Activated T-helper 9 cell treated with anti-CD3 and anti-CD28 coated beads, Interleukin-2, amount 50 U/mL, for 16 hours (primary cell): Measurements from ENCODE around the gene RAB11FIP4.
A peak's percentile ranks its signal among the peaks of the same experiment; 100 is the strongest.

ENCODE experiments used
- DNase-seq: peaks from one replicate; pipeline ENCODE4 v3.0.0-alpha.2; 2020; ENCODE audit warnings: low read depth

Gene RAB11FIP4

DNA sequence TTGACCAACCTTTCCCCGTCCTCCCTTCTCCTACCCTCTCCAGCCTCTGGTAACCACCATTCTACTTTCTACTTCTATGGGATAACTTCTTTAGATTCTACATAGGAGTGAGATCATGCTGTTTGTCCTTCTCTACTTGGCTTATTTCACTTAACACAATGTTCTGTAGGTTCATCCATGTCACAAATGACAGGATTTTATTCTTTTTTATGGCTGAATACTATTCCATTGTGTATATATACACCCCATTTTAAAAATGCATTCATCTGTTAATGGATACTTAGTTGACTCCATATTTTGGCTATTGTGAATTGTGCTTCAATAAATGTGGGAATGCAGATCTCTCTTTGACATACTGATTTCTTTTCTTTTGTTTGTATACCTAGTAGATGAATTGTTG is 115.0 kb downstream of the RAB11FIP4 start:
- DNase-seq: no peak

DNA sequence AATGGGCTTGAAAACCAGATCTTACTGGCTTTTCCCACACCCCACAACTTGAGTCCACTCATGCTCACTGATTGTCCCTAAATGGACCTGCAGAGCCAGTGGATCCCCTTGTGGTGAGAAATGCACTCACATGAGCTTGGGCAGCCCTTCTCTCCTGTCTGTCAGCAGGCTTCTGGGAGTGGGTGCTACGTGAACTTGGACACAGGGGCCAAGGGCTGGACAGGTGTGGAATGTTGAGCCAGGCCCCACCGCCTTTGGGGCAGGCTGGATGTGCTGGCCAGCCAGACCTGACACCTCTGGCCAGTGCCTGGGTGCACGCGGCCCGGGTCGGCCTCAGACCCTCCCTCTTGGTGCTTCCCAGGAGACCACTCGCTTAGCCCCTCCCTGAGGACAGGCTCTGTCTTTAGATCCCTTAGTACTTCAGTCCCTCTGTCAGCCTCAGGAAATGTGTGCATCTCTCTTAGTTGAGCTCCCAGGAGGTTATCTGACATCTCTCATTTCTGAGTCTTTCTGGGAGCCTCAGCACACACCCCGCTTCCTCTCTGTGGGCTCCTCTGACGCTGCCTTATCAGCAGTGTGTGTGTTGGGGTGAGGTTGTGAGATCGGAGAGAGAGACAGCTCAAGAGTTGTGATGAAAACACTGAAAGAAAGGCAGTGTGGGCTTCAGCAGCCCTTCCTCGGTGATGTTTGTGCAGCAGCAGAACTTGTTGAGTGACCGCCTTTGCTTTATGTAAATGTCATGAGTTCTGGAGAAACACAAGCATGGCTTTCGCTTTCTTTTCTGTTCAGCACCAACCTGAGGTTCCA is 117.0 kb downstream of the RAB11FIP4 start:
- DNase-seq: peak; percentile 23

DNA sequence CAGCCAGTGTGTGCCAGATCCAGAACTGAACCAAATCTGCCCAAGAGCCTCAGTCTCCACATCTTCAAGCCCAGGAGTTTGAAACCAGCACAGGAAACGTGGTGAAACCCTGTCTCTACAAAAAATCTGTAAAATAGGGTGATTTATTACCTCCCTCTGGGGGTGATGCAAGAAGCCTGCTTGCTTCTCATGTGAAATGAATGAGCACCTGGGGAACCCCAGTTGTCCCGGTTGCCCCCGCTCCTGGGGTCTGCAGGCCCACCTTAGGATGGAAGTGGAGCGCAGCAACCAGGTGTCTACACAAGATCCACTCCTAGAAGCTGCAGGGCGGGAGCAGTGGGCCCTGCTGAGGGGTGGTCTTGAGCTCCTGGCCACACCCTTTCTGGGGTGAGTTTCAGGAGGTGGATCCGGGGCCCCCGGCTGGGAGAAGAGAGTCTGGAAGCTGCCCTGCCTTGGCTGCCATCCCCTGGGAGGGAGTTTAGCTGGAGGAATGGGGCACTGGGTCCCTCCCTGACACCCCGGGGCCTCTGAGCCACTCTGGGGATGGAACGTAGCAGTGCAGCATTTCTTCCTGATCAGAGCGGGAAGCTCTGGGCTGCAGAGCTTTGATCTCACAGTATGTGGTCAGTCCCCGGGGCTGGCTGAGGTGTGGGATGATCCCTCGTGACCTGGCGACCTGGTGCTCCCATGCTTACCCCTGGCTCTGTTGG is 117.8 kb downstream of the RAB11FIP4 start:
- DNase-seq: no peak

DNA sequence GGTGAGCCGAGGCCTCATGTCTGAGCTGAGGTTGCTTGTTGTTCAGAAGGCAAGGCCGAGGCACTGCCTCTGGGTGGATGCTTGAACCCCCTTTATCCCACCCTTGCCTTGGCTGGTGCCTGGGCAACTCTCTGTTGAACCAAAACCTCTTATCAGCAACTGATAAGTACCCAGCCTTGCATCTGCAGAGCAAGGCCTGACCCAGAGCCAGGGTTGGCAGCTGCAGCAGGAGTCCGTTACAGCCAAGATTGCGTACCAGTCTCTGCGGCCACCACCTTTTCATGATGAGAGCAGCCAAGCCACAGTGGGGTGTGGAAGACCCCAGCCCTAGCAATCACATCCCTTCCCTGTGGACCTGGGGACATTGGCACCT is 118.3 kb downstream of the RAB11FIP4 start:
- no peak for DNase-seq

DNA sequence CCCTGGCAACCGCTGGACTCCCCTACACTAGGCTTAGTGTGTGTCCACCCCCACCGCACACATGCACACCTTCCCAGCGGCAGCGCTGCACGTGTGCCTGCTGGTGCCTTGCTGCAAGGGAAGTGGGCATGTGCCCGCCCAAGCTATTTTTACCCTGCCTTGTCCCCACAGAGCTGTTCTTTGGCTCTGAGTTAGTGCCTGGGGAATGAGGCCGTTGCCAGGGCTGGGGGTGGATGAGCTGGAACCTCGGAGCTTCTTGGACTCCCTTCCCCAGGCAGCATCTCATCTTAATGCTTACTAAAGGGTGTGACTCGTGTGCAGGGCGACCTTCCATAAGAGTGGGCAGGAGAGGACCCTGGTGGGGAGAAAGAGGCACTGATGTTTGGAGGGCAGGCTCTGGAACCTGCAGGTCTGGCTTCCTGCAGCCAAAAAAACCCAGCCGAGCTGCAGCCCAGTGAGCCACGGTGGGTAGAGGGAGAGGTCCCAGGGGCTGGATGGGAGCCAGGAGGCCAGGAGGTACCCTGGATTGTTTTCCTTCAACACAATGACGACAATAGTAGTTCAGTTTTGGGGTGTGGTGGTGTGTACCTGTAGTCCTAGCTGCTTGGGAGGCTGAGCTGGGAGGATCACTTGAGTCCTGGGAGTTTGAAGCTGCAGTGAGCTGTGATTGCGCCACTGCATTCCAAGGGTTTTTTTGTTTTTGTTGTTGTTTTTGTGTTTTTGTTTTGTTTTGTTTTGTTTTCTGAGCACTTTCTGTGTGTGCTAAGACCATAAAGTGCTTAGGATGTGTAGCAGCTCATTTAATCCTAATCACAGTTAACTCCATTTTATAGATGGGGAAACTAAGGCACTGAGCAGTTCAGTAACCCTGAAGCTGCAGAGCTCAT is 119.1 kb downstream of the RAB11FIP4 start:
- no peak for DNase-seq

DNA sequence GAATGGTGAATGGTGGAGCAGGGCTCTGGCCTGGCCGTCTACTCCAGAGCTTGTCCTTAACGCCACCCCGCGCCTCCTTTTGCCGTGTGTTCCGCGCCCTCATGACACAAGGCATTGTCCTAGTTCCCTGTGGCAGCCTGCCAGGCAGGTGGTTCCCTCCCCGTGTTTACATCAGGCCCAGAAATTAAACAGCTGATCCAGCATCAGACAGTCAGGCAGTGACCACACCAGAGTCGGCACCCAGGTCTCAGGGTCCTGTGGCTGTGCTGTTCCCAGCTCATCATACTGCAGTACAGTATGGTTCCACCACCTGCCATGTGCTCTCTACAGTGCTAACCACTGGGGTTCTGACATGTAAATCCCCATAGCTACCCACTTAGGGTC is 119.7 kb downstream of the RAB11FIP4 start:
- no peak for DNase-seq

DNA sequence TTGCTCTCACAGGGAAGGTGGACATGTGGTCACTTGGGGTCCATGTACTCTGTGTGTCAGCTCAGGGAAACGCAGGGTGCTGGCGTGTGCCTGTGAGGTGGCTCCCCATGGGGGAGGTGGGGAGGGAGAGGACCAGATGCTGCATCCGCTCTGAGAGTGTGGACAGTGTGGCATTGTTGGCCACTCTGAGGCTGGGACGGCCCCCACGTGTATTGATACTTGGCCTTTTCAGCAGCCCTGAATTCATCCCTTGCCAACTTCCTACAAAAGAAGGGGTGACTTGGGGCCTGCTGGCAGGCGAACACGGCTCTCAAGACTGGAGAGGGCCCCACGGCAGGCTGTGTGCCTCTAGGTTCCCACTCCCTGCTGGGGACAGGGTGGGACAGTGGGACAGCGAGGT is 120.1 kb downstream of the RAB11FIP4 start:
- no peak for DNase-seq

DNA sequence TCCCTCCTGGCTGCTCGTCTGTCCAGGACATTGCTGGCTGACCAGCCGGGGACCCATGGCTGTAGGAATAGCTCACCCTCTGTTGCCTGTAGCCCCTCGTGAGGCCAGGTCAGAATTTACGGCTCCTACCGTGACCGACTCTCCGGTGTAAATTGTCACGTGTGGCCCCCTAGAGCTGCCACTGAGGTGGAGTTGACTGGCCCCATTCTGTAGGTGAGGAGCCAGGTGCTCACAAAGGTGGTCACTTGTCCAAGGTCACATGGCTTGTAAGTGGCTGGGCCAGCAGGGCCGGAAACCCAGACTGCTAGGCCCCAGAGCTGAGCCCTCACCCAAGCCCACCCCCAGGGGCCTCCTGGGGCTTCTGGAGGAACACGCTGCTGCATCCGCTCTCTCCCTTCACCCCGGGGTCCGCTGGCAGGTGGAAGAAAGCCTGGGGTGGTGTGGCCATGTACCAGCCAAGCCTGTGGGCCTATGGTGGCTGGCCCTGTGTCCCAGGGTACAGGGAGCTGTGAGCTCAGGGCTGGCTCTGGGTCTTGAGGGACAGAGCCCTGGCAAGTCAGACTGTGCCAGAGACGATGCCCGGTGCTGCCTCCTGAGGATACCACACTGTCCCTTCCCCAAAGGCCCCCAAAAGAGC is 120.7 kb downstream of the RAB11FIP4 start:
- no peak for DNase-seq

DNA sequence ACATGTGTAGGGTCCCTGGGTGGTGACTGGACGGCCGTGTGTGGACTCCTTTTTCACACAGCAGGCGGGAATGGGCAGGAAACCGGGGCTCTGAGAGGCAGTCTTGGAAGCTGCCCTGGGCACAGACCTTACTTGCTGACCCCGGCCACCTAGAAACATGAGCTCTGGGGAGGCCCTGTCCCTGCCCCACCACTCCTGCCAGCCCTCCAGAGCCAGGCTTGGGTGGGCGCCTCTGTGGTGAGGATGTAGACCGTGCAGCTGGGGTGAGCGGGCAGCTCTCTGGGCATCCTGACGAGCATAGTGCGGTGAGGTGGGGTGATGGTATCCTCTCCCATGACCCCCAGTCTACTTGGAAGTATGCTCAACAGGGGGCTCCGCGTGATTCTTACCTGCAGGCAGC is 121.3 kb downstream of the RAB11FIP4 start:
- no peak for DNase-seq

DNA sequence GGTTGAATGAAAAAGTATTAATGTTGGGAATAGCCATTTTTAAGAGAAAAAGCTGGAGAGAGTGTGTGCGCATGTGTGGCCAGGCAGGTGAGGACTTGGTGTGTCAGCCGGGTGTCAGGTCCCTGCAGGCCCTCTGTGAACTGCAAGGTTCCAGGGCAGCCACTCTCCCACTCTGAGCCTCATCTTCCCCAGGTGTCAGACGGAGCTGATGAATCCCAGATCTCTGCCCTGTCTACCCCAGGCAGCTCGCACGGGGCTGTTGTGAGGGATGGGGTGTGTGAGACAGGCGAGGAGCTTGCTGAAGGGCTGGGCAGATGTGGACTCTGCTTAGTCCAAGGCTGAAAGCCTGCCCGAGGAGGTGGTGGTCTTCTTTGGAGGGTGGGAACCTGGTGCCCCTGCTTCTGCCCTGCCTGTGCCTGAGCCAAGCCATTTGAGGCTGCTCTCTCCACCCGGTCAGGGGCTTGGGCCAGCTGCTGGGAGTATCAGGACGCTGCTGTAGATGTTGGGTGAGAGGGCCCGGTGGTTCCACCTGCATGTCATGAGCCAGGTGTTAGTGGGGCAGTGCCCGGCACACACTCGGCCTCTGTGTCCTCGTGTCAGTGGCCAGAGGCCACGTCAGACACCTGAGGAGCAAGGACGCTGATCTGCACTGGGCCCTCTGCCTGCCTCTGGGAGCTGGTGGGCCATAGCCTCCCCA is 122.4 kb downstream of the RAB11FIP4 start:
- DNase-seq: no peak

DNA sequence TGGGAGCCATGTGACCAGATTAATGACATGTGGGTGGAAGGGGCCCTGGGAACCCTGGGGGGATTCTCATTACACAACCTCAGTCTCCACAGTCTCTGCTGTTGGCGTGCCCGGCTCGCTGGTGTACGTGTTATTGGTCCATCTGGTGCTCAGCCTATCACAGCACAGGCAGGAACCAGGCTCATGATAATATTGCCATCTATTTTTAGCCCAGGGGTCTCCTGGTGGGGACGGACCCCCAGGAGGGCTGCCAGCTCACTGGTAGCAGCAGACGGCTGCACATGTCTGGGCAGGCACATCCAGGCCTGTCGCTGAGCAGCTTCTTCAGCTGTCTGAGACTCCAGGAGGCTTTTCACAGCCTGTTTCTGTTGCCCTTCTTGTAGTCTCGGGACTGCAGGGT is 123.8 kb downstream of the RAB11FIP4 start:
- no peak for DNase-seq

DNA sequence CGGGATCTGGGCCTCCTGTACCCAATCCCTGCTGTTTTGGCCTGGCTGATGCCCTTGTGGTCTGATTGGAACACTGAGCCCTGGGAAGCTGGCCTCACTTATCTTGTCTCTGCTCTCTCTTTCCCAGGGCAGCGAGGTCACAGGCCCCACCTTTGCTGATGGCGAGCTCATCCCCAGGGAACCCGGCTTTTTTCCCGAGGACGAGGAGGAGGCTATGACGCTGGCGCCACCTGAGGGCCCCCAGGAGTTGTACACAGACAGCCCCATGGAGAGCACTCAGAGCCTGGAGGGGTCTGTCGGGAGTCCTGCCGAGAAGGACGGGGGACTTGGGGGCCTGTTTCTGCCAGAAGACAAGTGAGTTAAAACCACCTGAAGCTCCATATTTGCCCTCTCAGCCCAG is 126.0 kb downstream of the RAB11FIP4 start:
- DNase-seq: no peak

DNA sequence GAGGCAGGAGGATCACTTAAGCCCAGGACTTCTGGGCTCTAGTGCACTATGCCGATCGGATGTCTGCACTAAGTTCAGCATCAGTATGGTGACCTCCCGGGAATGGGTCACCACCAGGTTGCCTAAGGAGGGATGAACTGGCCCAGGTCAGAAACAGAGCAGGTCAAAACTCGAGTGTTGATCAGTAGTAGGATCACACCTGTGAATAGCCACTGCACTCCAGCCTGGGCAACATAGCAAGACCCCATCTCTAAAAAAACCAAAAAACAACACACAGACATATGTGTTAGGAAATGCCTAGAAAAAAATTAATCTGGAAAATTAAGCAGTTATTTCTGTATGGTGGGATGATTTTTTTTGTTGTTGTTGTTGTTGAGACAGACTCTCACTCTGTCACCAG is 127.0 kb downstream of the RAB11FIP4 start:
- DNase-seq: no peak

DNA sequence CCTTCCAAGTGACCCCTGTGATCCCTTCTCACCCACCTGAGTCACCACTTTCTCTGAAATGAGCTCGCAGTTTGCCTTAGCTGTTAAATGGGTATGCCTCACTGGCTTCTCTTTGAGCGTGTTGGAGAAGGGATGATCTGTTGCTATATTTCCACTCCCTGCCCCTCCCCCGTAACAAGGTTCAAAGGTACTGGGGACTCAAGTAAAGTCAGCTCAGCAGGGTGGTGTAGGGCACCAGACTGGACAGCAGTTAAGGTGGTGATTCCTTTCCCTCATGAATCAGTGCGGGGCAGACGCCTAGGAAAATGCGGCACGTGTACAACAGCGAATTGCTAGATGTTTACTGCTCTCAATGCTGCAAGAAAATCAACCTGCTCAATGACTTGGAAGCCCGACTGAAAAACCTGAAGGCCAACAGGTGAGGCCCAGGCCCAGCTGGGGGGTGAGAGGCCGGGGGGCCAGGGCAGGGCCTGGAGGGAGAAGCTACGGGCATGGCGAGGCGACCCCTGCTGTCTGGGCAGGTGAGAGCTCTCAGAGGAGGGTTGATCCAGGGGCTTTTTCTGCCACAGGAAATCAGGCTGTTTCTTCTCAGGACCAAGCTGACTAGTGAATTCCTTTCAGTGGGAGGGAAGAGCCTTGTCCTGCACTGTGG is 130.3 kb downstream of the RAB11FIP4 start:
- DNase-seq: no peak

DNA sequence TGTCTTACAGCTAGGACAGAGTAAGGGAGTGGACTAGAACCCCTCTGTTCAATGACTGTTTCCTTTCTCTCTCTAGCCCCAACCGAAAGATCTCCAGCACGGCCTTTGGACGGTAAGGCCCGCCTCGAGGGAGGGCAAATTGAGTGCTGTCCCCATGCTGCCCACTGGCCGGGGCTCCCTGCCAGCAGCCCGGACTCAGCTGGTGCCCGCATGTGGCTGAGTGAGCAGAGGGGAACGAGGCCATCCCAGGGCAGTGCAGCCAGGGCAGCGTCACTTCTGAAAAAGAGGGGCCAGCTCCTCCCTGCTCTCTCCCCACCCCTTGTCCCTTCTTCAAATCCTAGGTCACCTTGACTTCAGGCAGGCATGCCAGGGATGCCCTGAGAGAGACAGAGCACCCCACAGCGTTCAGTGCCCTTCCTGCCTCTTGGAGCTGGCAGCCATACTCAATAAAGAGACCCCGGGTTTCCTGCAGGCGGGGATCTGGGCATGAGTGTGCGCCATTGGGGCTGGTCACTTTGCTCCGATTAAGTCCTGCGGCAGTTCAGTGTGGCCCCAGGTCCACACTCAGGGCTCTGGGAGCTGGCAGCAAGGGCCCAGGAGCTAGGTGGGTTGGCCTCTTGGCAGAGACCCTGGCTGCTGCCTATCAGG is 130.9 kb downstream of the RAB11FIP4 start:
- DNase-seq: no peak

DNA sequence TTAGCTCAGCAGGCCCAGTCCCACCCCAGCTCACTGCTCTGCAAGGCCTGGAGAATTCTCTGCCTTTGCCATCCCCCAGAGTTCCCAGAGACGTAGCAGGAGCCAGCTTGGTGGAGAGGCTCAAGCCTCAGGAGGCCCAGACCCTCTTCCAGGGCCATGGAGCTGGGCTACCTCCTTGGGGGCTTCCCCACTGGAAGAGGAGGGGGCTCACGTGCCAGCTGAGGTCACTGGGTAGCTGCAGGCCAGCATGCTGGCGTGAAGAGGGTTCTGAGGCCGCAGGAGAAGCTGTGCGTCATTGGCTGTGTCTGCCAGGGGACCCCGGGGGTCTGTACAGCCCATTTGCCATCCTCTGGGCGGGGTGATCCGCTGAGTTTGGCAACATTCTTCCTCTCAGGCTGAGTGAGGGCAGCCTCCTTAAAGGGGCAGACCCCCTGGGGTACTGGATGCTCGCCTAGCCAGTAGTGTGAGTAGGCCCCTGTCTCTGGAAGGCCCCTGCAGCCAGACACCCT is 131.6 kb downstream of the RAB11FIP4 start:
- DNase-seq: no peak

DNA sequence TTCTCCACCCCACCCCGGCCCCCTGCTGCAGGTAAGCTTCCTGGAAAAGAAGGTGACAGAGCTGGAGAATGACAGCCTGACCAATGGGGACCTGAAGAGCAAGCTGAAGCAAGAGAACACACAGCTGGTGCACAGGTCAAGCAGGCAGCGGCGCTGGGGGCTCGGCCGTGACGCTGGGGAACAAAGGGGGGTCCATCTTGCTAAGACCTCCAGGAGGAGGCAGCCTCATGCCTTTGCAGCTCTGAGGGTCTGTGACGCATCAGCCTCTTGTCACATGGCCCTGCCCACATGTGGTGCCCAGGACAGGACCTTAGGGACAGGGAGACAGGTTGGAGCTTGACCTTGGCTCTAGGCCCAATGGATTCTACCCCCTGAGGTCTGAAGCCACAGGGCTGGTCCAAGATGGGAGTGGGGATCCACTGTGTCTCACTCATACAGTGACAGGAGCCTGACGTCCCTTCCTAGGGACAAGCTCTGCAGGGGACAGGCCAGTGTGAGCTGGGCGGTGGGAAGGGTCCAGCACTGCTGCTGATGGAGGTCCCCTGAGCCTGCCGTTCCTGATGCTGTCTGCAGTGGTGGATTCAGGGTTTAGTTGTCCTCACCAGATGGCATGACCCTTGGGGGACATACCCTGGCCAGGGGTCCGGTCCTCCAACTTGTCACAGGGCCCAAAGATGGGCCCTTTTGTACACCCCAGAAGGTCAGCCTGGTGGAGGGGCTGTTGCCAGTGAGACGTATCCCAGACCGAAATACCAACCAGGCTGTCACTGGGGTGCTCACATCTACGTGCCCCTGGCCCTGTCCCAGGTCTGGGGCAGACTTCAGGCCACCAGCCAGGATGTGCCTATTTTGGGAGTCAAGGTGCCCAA is 132.6 kb downstream of the RAB11FIP4 start:
- no peak for DNase-seq

DNA sequence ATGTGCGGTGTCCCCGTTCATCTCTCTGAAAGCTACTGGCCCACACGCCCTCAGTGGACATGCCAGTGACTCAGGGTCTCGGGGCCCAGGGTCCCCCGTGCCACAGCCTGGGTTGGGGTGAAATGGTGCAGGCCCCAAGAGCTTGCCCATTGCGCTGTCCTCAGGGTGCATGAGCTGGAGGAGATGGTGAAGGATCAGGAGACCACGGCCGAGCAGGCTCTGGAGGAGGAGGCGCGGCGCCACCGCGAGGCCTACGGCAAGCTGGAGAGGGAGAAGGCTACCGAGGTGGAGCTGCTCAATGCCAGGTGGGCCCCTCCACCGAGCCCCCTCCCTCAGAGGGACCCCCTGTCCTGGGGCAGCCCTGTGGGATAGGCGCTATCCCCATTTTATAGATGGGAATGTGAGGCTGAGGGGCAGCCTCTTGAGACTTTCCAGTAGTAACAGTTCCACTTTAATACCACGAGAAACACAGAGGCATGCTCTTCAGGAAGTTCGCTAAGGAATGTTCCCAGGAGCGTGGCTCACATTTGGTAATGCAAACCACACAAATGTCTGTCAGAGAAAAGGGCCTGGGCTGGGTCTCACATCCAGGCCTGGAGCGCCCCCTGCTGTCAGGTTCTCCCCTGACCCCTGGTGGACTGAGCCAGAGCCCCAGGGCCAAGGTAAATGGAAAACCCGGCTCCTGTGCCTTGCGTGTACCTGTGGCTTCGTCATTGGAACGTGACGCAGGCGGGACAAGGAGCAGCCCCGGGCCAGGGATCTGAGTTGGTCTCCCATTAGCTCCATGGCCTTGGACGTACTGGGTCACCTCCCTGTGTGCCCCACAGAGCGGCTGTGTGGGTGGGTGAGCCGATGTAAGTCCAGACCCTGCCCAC is 133.7 kb downstream of the RAB11FIP4 start:
- peak; percentile 82 for DNase-seq
